IPS-20b (cell line): ENCODE results near the gene NRG4.
"Not testable (repeated sequence)": the region's sequence is repeated elsewhere in the genome, so short reads cannot be mapped to it uniquely, and the experiment has no call there.

Experiments used
- H3K27ac ChIP-seq: one replicate; pipeline ENCODE4 v1.5.1; 2013; ENCODE audit warnings: low read length
- H3K27me3 ChIP-seq: 2 replicates; pipeline ENCODE4 v1.6.1; 2013; ENCODE audit warnings: mild to moderate bottlenecking, low read length, inconsistent platforms; ENCODE audit not compliant: insufficient read depth
- H3K36me3 ChIP-seq: 2 replicates; pipeline ENCODE4 v1.6.1; 2013; ENCODE audit warnings: low read depth, mild to moderate bottlenecking, inconsistent platforms, low read length, moderate library complexity; ENCODE audit not compliant: insufficient read depth
- H3K4me1 ChIP-seq: 2 replicates; pipeline ENCODE4 v1.6.1; 2013; ENCODE audit warnings: mild to moderate bottlenecking, control low read depth, inconsistent platforms, low read length, moderate library complexity; ENCODE audit not compliant: insufficient read depth
- H3K4me3 ChIP-seq: 2 replicates; pipeline ENCODE4 v1.5.1; 2013; ENCODE audit warnings: mild to moderate bottlenecking, low read length, inconsistent platforms
- H3K9ac ChIP-seq: 2 replicates; pipeline ENCODE4 v1.6.1; 2013; ENCODE audit warnings: low read depth, mild to moderate bottlenecking, inconsistent platforms, low read length, moderate library complexity
- H3K9me3 ChIP-seq: 2 replicates; pipeline ENCODE4 v1.6.1; 2013; ENCODE audit warnings: mild to moderate bottlenecking, low read depth, low read length, inconsistent platforms; ENCODE audit not compliant: insufficient read depth

Gene NRG4

GRCh38 chr15:75989045-75989444 is 23.2 kb downstream of the NRG4 start:
- H3K27me3 ChIP-seq = no peaks in the 10 kb centered on the region
- no peak overlapping the region for H3K27ac ChIP-seq
- H3K4me3 ChIP-seq = no peak overlapping the region
- no peaks in the 10 kb centered on the region for H3K36me3 ChIP-seq
- H3K4me1 ChIP-seq = peaks cover 2% of the 10 kb centered on the region; the same call in 1 of the 2 replicates
- H3K9ac ChIP-seq = no peak overlapping the region
- H3K9me3 ChIP-seq = peaks cover 6% of the 10 kb centered on the region; the same call in 1 of the 2 replicates

DNA sequence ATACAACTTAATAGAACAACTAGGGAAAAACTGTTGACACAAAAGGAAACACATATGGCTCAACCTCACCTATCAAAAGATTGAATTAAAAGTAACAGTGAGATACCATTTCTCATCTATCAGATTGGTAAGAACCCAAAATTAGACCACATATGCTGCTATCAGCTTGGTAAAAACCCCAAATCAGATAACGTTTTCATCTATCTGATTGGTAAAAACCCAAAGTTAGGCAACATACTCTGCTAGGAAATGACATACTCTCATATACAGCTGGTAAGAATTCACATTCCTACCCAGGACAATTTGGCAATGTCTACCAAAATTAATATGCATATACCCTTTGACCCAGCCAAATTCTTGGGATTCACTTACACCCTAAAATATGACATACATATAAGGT is 26.3 kb downstream of the NRG4 start:
- H3K9me3 ChIP-seq = no peaks in the 10 kb centered on the region
- no peak overlapping the region for H3K4me3 ChIP-seq
- H3K27me3 ChIP-seq = no peaks in the 10 kb centered on the region
- H3K9ac ChIP-seq = no peak overlapping the region
- H3K36me3 ChIP-seq = no peaks in the 10 kb centered on the region
- H3K4me1 ChIP-seq = no peaks in the 10 kb centered on the region
- H3K27ac ChIP-seq = no peak overlapping the region

DNA sequence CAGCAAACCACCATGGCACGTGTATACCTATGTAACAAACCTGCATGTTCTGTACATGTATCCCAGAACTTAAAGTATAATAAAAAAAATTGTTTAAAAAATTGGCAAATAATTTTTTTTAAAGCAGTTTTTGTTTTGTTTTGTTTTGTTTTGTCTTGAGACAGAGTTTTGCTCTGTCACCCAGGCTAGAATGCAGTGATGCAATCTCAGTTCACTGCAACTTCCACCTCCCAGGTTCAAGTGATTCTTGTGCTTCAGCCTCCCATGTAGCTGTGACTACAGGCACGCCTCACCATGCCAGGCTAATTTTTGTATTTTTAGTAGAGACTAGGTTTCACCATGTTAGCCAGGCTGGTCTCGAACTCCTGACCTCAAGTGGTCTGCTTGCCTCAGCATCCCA is 27.5 kb downstream of the NRG4 start:
- H3K36me3 ChIP-seq, H3K9me3 ChIP-seq, H3K27ac ChIP-seq, H3K4me1 ChIP-seq, H3K27me3 ChIP-seq, H3K9ac ChIP-seq, H3K4me3 ChIP-seq: not testable (repeated sequence)

- Histone ChIP-seq H3K27me3 (no peaks in the 10 kb centered on the region), H3K27ac (no peak overlapping the region), H3K9ac (no peak overlapping the region), H3K4me3 (no peak overlapping the region), H3K36me3 (no peaks in the 10 kb centered on the region), H3K4me1 (no peaks in the 10 kb centered on the region), H3K9me3 (no peaks in the 10 kb centered on the region)
Measured at GRCh38 chr15:75982468-75982867, 29.8 kb downstream of the NRG4 start.

- no peak overlapping the region for H3K4me3 ChIP-seq
- no peaks in the 10 kb centered on the region for H3K36me3 ChIP-seq
- no peak overlapping the region for H3K27ac ChIP-seq
- H3K9ac ChIP-seq = no peak overlapping the region
- no peaks in the 10 kb centered on the region for H3K9me3 ChIP-seq
- H3K4me1 ChIP-seq = no peaks in the 10 kb centered on the region
- no peaks in the 10 kb centered on the region for H3K27me3 ChIP-seq
Measured at GRCh38 chr15:75981149-75981815, 30.9 kb downstream of the NRG4 start.

DNA sequence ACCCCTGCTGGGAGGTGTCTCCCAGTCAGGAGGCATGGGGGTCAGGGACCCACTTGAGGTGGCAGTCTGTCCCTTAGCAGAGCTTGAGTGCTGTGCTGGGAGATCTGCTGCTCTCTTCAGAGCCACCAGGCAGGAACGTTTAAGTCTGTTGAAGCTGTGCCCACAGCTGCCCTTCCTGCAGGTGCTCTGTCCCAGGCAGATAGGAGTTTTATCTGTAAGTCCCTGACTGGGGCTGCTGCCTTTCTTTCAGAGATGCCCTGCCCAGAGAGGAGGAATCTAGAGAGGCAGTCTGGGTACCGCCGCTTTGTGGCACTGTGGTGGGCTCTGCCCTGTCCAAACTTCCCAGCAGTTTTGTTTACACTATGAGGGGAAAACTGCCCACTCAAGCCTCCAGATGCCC is 35.5 kb downstream of the NRG4 start:
- not testable (repeated sequence) for H3K27ac ChIP-seq, H3K4me3 ChIP-seq, H3K27me3 ChIP-seq, H3K9ac ChIP-seq, H3K9me3 ChIP-seq, H3K36me3 ChIP-seq, H3K4me1 ChIP-seq

GRCh38 chr15:75966073-75966472 is 46.2 kb downstream of the NRG4 start:
- no peaks in the 10 kb centered on the region; the same call in 1 of the 2 replicates for H3K9me3 ChIP-seq
- H3K36me3 ChIP-seq = no peaks in the 10 kb centered on the region
- no peak overlapping the region for H3K9ac ChIP-seq
- no peak overlapping the region for H3K4me3 ChIP-seq
- H3K27me3 ChIP-seq = no peaks in the 10 kb centered on the region
- H3K4me1 ChIP-seq = no peaks in the 10 kb centered on the region
- H3K27ac ChIP-seq = no peak overlapping the region

DNA sequence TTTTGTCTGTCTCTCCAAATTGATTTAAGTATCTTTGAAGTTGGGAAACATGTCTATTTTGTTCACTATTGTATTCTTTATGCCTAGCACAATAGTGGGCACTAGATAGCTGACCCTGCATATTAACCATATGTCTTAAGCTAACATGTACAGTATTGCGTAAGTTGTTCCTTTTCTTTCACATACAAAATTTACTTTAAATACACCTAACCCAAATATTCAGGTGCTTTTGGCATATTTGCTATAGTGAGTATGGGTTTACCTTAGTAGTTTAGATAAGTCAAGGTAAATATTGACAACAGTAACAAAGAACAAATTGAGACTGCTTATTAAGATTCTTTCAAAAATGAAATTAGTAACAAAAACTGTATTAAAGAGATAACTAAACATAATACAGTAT is 50.9 kb downstream of the NRG4 start:
- Histone ChIP-seq H3K9me3 (no peaks in the 10 kb centered on the region), H3K27me3 (no peaks in the 10 kb centered on the region), H3K9ac (no peak overlapping the region), H3K4me1 (no peaks in the 10 kb centered on the region), H3K36me3 (no peaks in the 10 kb centered on the region), H3K27ac (no peak overlapping the region), H3K4me3 (no peak overlapping the region)

DNA sequence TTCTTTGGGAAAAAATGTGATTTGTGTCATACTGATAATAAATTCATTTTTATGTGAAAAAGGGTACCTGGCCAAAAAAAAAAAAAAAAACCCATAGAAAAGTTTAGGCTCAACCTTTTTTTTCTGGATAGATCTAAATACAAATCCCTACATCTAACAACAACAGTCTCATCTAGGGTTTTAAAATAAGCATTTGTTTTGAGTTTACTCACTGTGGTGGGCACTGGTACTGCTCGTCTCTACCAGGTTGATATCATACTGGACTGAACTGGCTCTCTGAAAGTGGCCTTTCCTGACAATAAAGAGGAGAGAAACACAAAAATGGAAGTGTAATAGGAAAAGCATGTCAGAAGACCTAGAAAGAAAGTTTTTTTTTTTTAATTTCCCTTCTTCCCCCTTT is 56.5 kb downstream of the NRG4 start:
- H3K27me3 ChIP-seq = no peaks in the 10 kb centered on the region
- H3K27ac ChIP-seq = no peak overlapping the region
- no peaks in the 10 kb centered on the region for H3K9me3 ChIP-seq
- no peaks in the 10 kb centered on the region for H3K36me3 ChIP-seq
- no peak overlapping the region for H3K4me3 ChIP-seq
- no peaks in the 10 kb centered on the region for H3K4me1 ChIP-seq
- no peak overlapping the region for H3K9ac ChIP-seq

DNA sequence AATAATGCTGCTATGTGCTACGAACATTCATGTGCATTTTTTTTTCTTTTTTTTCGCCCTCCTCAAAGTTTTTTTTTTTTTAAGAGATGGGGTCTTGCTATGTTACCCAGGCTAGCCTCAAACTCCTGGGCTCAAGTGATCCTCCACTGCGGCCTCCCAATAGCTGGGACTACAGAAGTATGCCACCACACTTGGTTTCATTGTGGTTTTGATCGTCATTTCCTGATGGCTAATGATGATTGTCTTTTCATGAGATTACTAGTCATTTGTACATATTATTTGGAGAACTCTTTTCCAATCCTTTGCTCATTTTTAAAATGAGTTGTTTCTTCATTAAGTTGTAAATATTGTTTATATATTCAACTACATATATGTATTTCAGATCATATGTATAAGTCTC is 59.7 kb downstream of the NRG4 start:
- H3K27ac ChIP-seq = no peak overlapping the region

GRCh38 chr15:75948761-75949296 is 63.4 kb downstream of the NRG4 start:
- Histone ChIP-seq H3K27ac (no peak overlapping the region), H3K36me3 (no peaks in the 10 kb centered on the region), H3K9ac (no peak overlapping the region), H3K4me3 (no peak overlapping the region), H3K9me3 (no peaks in the 10 kb centered on the region), H3K27me3 (no peaks in the 10 kb centered on the region), H3K4me1 (no peaks in the 10 kb centered on the region)

More for the DNA sequence above, 59.7 kb downstream of the NRG4 start:
- Histone ChIP-seq H3K9ac (no peak overlapping the region), H3K4me1 (no peaks in the 10 kb centered on the region), H3K4me3 (no peak overlapping the region), H3K27me3 (no peaks in the 10 kb centered on the region), H3K36me3 (no peaks in the 10 kb centered on the region), H3K9me3 (no peaks in the 10 kb centered on the region)

- no peak overlapping the region for H3K9ac ChIP-seq
Measured at GRCh38 chr15:75947092-75947491, 65.1 kb downstream of the NRG4 start.

More at GRCh38 chr15:75947092-75947491, 65.1 kb downstream of the NRG4 start:
- Histone ChIP-seq H3K36me3 (no peaks in the 10 kb centered on the region), H3K9me3 (no peaks in the 10 kb centered on the region), H3K4me3 (no peak overlapping the region), H3K27me3 (no peaks in the 10 kb centered on the region), H3K27ac (no peak overlapping the region), H3K4me1 (no peaks in the 10 kb centered on the region)
